HG03342 (cell line): Measurements from ENCODE around the gene NDUFA3.

ENCODE experiments used
- ATAC-seq: cut with Tn5 transposase; IDR thresholded peaks from one replicate; pipeline ENCODE4 v1.9.1; 2021; ENCODE audit warnings: mild to moderate bottlenecking, moderate library complexity; ENCODE audit not compliant: unreplicated experiment

The NDUFA3 gene

DNA sequence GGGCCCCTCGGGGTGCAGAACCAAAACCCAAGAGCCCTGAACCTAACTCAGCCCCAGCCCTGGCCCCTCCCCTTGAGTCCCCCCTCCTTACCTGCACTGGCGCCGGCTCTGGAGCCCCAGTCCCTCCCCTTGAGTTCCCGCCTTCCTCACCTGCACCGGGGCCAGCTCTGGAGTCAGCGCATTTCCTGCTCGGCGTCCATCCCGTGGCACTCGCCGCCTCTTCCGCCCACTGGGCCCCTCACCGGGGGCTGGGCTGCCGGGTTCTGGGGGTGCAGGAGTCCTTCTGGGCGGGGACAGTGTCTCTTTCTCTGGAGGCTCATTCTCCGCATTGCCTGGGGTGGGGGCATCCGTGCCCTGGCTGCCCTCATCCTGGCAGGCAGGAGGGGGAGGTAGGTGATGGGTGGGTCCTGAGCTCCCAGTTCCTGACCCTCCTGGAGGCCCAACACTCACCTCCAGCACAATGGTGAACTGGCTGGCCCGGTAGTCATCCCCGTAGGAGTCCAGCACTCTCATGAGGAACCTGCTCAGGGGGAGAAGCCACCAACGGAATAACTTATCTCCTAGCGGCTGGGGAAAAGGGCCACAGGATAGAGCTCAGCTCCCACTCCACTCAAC lies 5.3 kb downstream of the NDUFA3 start:
- ATAC-seq = no peak

DNA sequence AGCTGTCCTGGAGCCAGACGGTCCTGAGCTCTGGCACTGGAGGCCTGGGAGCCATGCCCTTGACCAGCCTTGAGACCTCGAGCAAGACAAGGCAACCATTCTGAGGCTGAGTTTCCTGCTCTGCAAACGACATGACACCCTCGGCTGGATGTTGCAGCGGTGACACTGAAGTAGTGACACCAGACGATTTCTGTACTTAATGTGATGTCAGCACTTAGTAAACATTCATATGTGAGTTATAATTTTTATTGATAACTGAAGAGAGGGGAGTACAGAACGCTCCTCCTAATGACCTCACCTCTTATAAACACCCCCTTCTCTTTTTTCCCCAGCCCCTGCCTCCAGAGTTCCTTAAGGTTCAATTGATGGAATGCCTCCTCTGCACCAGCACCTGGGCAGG lies 5.8 kb downstream of the NDUFA3 start:
- no peak for ATAC-seq

DNA sequence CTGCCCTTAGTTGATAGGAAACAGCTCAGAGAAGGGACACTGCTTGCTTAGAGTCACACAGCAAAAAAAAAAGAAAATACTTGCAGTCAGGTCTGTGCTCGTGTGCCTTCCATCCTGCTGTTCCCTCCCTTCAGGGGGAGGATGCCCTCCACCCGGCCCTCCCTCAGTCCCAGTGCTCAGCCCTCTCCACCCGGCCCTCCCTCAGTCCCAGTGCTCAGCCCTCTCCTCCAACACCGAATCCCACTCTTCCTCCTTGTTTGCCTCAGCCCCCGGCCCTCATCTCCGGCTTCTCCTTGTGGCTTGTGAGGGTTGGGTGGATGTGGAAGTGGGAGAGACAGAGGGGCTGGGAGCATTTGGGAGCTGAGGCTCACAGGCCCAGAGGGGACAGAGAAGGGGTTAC lies 7.0 kb downstream of the NDUFA3 start:
- ATAC-seq = no peak

DNA sequence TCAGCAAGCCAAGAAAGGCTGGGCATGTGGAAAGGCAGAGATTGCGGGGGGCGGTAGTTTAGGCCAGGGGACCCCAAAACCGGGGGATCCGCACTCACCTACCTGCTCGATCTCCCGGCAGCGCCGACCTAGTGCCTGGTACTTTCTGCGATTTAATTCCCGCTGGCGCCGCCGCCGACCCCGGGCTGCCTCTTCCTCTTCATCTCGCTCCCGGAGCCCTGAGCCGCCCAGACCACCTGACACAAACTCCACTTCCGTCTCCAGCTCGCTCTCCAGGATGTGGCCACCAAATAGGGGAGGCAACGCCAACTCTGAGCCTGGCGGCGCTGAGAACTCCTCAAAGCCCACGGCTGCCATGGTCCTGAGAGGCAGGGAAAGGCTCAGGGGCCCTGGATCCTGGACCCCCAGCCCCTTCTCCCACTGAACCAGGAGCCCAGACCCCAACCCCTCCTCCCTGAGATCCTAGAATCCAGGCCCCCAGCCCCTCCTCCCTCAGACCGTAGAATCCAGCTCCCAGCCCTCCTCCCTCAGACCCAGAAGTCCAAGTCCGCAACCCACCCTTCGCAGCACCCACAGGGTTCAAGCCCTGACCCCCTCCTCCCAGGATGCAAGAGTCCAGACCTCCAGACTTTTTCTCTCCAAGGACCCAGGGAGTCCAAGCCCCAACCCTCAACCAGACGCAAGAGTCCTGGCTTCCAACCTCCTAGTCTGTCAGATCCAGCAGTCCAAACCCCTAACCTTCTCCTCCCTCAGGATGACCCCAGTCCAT lies 11.9 kb downstream of the NDUFA3 start:
- ATAC-seq = peak; percentile 38

DNA sequence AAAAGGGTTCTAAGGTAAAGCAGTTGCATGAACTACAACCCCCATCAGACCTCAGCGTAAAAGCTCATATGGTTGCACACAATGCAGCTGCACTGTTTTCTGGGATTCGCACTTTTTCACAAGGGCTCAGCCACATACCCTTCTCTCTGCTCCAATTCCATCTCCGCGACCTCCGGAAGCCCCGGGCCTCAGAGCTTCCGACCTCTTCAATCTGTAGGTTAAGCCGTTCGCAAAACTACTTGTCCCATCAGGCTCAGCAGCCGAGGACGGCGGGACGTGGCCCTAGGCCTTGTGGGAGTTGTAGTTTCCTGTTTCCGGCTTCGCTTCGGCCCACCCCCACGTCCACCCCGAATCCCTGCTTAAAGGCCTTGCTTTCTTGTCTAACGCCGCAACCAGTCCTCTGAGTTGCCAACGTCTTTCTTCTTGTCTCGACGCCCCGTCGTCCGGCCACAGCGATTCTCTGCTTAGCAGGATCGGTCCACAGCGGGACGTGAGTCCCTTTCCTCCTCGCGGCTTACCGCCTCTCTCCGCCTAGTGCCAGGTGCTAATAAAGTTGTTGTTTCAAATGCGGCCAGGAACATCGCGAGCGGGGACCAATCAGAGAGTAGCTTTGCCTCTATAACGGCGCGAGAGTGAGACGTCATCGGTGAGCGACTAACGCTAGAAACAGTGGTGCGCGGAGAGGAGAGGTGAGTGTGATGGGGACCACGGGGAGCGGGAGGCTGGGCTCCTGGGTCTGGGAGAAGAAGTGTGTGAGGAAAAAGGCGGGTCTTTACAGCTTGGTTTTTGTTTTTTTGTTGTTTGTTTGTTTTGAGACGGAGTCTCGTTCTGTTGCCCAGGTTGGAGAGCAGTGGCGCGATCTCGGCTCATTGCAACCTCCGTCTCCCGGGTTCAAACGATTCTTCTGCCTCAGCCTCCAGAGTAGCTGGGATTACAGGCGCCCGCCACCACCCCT lies 12.7 kb downstream of the NDUFA3 start, which contains the start of the genes PRPF31 and TFPT:
PRPF31 (plus strand) TSS at position 646 of the 955 bp plus-strand sequence. CDS start 2,525 bp downstream, outside the sequence.
TFPT (minus strand) TSS at position 549 of the 955 bp plus-strand sequence; CDS start at position 161, 388 bp downstream.
- ATAC-seq = peak; percentile 81

DNA sequence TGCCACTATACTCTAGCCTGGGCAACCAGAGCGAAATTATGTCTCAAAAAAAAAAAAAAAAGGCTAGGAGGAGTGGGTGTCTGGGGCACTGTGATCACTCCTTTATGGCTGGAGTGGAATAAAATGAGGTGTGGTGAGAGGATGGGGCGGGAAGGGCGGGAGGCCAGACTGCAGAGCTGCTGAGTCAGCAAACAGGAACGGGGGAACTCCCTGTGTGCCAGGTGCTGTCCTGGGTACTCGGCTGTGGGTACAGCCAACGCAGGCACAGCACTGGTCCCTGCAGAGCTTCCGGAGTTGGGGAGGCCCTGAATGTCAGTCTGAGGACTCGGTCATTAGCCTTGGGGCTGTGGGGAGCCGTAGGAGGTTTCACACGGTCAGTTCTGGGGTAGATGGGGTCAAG lies 18.6 kb downstream of the NDUFA3 start:
- no peak for ATAC-seq

DNA sequence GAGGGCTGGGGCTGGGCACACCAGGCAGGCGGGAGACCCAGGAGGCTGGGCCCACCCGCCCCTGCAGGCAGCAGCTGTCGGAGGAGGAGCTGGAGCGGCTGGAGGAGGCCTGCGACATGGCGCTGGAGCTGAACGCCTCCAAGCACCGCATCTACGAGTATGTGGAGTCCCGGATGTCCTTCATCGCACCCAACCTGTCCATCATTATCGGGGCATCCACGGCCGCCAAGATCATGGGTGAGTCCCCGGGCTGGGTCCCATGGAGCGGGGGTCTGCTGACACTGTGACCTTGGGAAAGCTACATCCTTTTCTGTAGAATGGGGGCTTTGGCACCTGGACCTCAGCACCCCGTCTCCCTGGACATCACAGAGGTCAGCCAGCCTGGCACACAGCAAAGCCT lies 21.0 kb downstream of the NDUFA3 start:
- no peak for ATAC-seq

DNA sequence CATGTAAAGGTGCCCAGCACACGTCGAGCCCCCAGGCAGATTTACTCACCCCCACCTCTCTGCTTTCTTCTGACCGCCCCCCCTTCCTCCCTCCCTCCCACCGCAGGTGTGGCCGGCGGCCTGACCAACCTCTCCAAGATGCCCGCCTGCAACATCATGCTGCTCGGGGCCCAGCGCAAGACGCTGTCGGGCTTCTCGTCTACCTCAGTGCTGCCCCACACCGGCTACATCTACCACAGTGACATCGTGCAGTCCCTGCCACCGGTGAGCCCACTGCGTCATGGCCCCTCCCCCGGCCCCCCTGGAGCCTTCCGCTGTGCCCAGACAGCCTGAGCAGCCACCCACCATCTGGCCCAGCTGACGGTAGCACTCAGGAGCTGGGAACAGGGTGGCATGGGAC lies 21.7 kb downstream of the NDUFA3 start:
- no peak for ATAC-seq

DNA sequence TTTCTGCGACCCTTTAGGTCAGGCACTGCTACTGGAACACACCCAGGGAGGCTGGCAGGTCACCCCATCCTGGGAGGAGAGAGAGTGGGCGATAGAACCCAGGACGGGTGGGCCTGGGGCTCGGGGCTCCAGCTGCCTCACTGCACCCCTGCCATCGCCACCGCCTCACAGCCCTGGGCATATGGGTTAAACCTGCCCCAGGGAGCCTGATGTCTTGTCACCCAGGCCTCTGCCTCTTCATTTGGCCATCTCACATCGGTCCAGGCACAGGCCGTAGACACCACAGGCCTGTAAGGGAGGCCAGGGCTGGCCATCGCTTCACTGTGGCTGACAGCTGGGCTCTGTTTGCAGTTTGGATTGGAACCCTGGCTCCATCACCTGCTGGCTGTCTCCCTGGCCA lies 23.1 kb downstream of the NDUFA3 start:
- no peak for ATAC-seq

DNA sequence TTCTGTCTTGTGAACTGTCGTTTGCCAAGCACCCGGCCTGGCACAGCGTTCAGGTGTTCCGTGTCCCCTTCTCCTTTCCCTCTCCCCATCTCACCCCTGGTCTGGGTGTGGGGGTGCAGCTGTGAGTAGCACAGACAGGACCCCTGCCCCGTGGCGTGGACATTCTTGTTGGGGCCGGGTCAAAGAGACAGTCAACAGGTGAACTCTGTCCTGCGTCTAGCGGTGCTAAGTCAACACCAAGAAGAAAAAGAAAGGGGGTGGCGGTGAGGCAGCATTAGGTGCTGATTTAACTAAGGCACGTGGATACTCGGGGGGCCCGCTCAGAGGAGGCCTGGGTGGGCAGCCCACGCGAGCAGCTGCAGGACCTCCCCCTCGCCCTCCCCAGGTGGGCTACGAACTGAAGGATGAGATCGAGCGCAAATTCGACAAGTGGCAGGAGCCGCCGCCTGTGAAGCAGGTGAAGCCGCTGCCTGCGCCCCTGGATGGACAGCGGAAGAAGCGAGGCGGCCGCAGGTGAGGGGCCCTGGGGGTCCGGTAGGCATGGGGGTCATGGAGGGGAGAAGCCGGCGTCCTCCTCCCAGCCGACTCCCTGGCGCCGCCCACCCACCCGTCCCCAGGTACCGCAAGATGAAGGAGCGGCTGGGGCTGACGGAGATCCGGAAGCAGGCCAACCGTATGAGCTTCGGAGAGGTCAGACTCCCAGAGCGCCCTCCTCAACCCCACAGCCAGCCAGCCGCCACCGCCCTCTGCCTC lies 25.2 kb downstream of the NDUFA3 start:
- ATAC-seq = no peak

DNA sequence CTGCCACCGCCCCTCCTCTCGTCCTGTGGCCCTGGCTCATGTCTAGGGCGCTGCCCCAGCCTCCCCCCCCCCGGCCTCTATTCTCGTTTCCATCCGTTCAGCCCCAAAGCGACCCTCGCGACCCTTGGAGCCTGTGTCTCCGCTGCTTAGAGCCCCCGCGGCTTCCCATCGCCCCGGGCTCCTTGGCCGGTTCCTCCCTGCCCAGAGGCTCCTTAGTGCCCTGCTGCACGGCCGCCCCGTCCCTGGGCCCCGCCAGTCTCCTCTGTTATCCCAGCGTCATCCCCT lies 25.7 kb downstream of the NDUFA3 start:
- no peak for ATAC-seq

DNA sequence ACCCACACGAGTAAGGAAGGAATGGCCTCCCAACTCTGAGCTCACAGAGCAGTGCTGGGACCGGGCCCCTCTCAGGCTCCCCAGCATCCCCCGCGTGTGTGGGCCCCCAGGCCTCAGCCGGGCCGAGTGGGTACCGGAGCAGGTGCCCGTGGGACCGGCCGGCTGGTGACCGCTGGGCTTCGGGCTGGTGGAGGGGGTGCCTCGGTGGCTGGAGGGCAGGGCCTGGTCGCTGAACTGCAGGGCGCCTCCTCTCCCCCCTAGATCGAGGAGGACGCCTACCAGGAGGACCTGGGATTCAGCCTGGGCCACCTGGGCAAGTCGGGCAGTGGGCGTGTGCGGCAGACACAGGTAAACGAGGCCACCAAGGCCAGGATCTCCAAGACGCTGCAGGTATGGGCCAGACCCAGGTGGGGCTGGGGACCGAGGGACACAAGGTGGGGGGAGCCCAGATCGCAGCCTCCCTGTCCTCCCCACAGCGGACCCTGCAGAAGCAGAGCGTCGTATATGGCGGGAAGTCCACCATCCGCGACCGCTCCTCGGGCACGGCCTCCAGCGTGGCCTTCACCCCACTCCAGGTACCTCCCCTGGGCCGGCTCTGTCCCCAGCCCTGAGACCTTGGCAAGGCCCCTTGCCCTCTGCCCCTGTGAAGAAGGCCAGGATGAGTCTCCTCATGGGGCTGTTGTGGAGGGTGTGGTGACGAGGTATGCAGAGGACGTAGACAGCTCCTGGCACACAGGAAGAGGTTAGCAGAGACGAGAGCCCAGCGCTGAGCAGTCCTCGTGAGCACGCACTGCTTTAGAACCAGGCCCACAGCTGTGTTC lies 26.4 kb downstream of the NDUFA3 start:
- no peak for ATAC-seq

DNA sequence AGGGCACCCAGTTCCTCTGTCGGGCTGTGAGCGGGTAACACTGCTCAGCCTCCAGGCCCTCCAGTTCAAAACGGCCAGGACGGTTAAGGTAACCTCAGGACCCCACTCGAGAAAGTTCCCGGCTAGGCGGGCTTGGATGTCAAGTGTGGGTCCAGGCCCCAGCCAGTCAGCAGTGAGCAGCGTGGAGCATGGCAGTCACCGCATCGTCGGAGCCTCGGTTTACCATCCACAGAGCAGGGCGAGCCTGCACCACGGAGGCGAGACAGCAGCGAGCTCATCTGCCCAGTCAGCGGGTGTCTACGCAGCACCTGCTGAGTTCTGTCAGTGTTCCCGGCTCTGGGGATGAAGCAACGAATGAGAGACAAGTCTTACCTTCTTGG lies 27.0 kb downstream of the NDUFA3 start:
- ATAC-seq = no peak

DNA sequence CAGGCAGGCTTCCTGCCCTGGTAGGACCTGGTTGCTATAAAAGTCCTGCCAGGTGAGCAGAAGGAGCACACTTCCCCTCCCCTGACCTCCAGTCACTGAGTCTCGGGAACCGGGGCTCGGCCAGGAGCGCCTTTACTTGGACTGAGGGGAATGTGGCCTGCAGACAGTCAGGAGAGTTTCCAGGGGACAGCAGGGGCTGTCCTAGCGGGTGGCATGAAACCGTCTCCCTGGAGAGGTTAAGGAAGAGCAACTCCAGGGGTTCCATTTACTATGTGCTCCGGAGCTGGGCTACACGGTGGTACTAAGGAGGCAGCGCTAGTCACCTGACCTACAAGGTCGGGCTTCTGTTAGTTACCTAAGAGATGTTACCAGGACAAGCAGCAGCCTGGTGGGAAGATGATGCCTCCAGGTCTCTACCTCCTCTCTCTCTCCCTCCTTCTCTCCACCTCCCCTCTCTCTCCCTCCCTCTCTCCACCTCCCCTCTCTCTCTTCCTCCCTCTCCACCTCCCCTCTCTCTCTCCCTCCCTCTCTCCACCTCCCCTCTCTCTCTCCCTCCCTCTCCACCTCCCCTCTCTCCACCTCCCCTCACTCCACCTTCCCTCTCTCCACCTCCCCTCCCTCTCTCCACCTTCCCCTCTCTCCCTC lies 30.8 kb downstream of the NDUFA3 start:
- no peak for ATAC-seq

DNA sequence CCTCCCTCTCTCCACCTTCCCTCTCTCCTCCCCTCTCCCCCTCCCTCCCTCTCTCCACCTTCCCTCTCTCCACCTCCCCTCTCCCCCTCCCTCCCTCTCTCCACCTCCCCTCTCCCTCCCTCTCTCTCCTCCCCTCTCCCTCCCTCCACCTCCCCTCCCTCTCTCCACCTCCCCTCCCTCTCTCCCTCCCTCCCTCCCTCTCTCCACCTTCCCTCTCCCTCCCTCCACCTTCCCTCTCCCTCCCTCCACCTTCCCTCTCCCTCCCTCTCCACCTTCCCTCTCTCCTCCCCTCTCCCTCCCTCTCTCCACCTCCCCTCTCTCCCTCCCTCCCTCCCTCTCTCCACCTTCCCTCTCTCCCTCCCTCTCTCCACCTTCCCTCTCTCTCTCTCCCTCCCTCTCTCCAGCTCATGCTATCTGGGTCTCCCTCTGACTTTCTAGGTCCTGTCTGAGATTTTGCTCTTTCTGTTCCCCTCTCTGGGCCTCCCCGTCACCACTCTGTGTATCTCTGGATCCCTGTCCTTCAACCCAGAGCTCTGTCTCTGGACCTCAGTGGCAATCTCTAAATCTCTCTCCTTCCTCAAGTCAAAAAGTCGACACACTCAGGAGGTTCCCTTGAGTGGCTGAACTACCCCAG lies 31.4 kb downstream of the NDUFA3 start:
- ATAC-seq = no peak

DNA sequence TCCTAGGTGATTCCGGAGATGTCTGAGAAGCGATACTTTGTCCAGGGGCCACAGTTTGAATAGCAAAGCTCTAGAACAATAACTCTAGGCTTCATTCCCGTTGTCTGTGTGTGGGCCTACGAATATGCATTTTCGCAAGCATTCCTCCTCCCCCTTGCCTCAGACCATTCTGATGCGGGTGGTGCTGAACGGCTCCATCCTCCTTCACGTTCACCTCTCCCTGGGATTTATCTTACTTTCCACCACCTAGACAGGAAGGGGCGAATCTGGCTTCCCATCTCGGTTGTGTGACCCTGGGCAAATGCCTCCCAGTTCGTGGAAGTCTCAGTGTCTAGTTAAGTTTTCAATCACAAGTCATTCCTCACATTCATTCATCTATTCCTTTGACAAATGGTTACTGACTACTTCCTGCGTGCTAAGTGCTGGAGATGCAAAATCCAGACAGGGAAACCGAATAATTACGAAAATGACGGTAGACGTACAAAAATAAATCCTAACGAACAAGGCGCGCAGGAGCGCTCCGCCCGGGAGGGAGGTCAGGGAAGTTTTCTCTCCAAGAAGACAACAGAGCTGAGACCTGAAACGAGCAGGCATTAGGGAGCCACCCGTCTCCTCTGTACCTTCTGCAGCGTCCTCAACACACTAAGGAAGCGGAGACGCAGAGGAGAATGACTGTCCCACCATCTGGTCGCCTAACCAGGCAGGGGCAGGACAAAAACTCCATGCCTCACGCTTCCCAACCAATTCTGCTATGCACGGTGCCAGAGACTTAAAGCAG lies 33.6 kb downstream of the NDUFA3 start:
- no peak for ATAC-seq

DNA sequence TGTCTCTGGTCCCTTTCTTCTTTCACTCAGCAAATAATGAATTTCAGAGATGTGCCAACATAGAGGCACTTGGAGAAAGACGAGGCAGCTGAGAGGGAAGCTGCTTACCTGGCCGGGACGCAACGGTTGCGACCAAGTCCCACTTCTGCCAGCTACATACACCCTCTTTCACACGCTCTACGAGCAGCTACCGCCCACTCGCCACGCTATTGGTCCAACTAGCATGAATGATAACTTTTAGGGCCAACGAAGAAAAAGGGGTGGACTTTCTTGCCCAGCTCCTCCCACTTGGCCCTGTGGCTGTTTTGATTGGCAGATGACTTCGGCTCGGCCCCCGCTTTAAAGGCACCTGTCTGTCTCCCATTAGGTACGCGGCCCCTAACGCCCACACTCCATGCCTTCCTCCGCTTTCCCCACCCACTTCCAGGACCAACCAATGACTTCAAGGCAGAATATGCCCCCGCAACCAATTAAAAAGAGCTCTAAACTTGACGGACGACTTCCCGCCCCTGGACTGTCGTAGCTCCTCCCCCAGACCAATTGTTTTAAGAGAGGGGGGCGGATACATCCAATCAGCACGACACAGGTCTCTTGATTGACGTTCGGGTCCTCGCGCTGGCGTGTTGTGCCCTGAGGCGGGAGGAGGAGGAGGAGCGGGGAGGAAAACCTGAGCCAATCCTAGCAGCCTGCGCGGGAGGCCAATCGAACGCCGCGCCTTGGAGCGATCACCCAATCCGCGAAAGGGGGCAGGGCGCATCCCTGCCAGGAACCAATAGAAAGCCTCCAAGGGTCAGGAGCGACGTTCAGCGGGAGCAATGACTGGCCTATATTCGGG lies 34.4 kb downstream of the NDUFA3 start:
- ATAC-seq = peak; percentile 78
